ENCODE measurements around the gene CNNM3.

The CNNM3 gene

GRCh38 chr2:96809216-96809882, 6.7 kb upstream of the CNNM3 start:
- ChIA-PET POLR2A (no interaction called here), CTCF (interaction anchor here (1.0 to 3.0 kb wide), 4 partner anchors 9 to 262 kb away, joined by 3 to 15 read pairs (median 4); no protein-coding TSS in a partner anchor)
- no peak for TF ChIP-seq CTCF (IDR thresholded peaks at IDR 0.05; ENCODE audit: insufficient read depth, low read length, missing control alignments)

GRCh38 chr2:96809951-96810782, 5.9 kb upstream of the CNNM3 start:
- POLR2A ChIA-PET: no interaction called here
- CTCF ChIA-PET: interaction anchor here (1.1 to 3.0 kb wide), 3 partner anchors 10 to 151 kb away, joined by 3 to 15 read pairs (median 4); no protein-coding TSS in a partner anchor
- no peak for TF ChIP-seq CTCF (IDR thresholded peaks at IDR 0.05; ENCODE audit: insufficient read depth, low read length, missing control alignments)
- DNase-seq (ENCODE audit: low read depth, low spot score): no peak
- H3K4me3 ChIP-seq (ENCODE audit: low read depth, low read length): no peak overlapping the region

More at GRCh38 chr2:96809216-96809882, 6.7 kb upstream of the CNNM3 start:
- no peak for DNase-seq (ENCODE audit: low read depth, low spot score)
- no peak overlapping the region for H3K4me3 ChIP-seq (ENCODE audit: low read depth, low read length)

- CTCF ChIA-PET: interaction anchor here (3.0 kb wide), 1 partner anchor 11 kb away, joined by 15 read pairs; no protein-coding TSS in a partner anchor
- no peak for DNase-seq (ENCODE audit: low read depth, low spot score)
- H3K4me3 ChIP-seq (ENCODE audit: low read depth, low read length): no peak overlapping the region
- TF ChIP-seq CTCF (IDR thresholded peaks at IDR 0.05; ENCODE audit: insufficient read depth, low read length, missing control alignments): no peak
- POLR2A ChIA-PET: no interaction called here
These were observed 5.3 kb upstream of the CNNM3 start for GRCh38 chr2:96810783-96811192.

GRCh38 chr2:96811917-96812316, 4.2 kb upstream of the CNNM3 start:
- DNase-seq (ENCODE audit: low read depth, low spot score): no peak
- ChIA-PET POLR2A (no interaction called here), CTCF (interaction anchor here (1.0 to 2.6 kb wide), 3 partner anchors 9 to 49 kb away, joined by 3 to 20 read pairs (median 4); no protein-coding TSS in a partner anchor)
- TF ChIP-seq CTCF (IDR thresholded peaks at IDR 0.05; ENCODE audit: insufficient read depth, low read length, missing control alignments): no peak
- no peak overlapping the region for H3K4me3 ChIP-seq (ENCODE audit: low read depth, low read length)

GRCh38 chr2:96813656-96814055, 2.4 kb upstream of the CNNM3 start:
- H3K4me3 ChIP-seq (ENCODE audit: low read depth, low read length): no peak overlapping the region
- POLR2A ChIA-PET: no interaction called here
- CTCF ChIA-PET: interaction anchor here (1.2 to 2.6 kb wide), 4 partner anchors 9 to 52 kb away, joined by 3 to 20 read pairs (median 4); no protein-coding TSS in a partner anchor

More at GRCh38 chr2:96813656-96814055, 2.4 kb upstream of the CNNM3 start:
- no peak for DNase-seq (ENCODE audit: low read depth, low spot score)
- no peak for TF ChIP-seq CTCF (IDR thresholded peaks at IDR 0.05; ENCODE audit: insufficient read depth, low read length, missing control alignments)

Measured in AG04449 (cell line).